GM18870 (cell line): ENCODE results near the gene PTPRJ.

Experiments used
- ATAC-seq: cut with Tn5 transposase; IDR thresholded peaks from one replicate; pipeline ENCODE4 v1.9.1; 2021; ENCODE audit warnings: moderate library complexity; ENCODE audit not compliant: unreplicated experiment

Gene PTPRJ

DNA sequence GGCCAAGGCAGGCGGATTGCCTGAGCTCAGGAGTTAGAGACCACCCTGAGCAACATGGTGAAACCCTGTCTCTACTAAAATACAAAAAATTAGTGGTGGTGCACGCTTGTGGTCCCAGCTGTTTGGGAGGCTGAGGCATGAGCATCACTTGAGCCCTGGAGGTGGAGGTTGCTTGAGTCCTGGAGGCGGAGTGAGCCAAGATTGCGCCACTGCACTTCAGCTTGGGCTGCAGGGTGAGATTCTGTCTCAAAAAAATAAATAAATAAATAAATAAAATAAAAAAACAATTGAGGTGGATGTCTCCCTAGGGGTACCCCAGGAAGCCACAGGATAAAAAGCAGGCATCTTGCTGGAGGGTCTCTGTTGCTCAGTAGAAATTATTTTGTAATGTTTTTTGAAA is 14.1 kb downstream of the PTPRJ start:
- no peak for ATAC-seq

DNA sequence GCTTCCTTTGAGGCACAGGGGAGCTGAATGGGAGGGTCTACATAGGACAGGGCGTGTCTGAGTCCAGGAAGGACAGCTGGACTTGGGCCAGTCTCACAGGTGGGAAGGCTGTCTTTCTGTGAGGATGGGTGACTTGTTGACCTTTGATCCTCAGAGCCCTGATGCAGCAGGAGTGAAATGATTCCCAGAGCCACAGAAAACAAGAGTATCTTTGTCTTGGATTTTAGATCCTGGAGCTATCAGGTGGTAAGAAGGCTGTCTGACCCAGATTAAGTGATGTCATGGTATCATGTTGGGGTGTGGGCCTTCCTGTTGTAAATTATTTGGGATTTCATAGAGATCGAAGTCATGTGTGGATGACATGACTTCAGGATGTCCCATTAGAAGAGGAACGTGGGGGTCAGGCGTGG is 15.0 kb downstream of the PTPRJ start:
- no peak for ATAC-seq

DNA sequence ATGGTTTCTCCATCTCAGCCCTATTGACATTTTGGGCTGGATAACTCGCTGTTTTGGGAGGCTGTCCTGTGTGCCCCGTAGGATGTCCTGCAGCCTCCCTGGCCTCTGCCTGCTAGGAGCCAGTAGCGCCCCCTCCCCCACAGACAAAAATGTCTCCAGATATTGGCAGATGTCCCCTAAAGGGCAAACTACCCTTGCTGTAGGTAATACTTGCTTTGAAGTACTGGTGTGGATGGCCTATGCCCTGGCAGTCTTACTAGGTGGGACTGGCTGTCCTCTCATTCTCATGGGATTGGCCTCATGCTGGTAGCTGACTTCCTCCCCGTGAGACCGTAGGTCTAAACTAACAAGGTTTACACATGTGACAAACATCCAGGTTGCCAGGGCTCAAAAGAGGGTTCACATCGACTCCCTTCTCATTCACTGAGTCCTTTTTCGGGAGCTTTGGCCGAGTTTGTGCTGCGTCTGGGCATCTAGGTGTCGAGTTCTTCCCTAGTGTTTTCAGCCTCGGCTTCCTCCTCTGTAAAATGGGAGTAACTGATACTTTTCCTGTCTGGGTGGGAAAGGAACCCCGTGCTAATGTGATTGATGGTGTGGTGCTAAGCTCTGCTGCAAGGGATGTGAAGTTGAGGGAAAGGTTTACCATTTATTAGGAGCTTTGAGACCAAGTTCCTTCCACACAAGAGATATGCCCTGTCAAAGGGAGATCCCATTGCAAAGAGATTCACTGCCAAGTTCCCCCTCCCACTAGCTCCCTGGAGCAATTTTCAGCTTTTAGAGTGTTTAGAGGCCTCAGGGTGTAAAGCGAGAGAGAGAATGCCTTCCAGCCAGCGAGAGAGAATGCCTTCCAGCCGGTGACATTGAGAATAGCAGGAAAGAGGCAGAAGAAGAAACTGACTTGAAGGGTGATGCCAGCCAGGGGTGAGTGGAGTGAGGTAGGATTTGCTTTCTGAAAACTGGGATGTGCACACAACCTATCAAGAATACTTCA is 17.0 kb downstream of the PTPRJ start:
- no peak for ATAC-seq

DNA sequence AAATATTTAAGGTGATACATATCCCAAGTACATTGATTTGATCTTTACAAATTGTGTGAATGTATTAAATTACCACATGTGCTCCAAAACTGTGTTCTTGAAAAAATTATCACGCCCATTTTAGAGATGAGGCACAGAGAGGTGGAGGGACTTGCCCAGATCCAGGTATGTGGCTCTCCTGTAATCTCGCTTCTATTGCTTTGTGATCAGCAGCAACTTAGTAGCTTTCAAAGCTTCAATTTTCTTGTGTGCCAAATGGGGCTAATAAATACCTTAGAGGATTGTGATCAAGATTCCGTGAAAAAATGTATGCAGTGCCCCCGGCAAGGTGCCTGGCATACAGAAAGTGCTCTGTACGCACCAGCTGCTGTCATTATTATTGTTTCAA is 18.0 kb downstream of the PTPRJ start:
- no peak for ATAC-seq

DNA sequence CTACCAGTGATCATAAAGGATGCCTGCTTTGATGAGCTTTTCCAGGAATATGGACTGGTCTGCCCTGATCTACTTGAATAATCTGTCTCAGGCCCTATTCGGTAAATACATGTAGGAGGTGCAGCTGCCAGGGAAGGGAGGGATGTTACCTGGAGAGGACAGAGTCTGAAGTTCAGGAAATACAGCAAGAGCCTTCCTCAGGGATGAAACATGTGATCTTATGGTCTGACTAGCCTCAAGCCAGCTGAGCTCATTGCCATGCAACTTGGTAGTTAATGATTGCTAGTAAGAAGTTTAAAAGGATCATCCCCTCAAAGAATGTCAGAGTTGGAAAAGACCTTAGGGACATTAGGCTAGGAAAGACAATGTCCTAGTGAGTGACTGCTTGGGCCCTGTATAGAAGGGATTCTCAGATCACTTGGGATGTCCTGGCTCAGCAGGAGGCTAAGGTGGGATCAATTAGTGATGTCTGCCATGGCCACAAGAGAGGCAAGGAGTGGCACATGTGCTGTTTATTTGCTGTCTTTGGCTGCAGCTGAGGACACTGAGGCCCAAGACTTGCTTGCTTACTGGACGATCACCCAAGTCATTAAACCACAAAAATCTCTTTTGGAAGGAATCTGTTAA is 18.5 kb downstream of the PTPRJ start:
- no peak for ATAC-seq

DNA sequence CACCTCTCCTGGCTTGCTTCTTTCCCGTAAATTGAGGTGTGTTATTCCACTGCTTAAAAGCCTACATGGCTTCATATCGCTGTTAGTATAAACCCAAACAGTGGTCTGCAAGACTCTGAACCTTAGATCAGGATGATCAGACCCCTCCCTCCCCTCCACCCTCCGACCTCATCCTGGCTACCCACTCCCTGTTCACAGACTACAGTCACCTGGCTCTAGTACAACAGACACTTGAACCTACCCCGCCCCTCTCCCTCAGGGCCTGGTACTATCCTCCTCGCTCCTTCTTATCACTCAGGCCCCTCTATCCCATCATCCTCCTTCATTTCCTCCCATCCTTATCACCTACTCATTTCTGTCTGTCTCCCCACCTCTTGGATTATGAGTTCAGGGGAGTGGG is 20.1 kb downstream of the PTPRJ start:
- no peak for ATAC-seq

DNA sequence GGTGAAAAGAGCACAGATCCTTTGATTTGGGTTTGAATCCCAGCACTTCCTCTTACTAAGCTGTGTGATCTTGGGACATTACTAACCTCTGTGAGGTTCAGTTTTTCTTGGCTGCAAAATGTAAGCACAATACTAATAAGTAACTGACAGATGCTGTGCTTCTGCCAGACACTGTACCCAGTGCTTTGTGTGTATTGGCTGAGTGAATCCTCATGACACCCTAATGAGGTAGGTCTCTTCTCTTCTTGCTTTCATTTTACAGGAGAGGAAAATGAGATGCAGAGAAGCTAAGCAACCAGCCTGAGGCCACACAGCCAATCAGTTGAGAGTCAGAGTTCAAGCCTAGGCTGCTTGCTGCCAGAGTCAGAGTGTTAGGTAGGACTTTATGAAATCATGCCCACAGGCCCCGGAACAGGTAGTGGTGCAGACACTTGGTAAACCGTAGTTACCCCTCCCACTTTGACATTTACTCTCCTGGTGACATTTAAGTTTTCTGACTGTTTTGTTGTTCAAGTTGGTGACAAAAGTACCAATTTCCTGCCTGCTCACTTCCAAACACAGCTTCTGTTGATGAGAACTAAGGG is 21.2 kb downstream of the PTPRJ start:
- ATAC-seq, result peak; percentile 80

DNA sequence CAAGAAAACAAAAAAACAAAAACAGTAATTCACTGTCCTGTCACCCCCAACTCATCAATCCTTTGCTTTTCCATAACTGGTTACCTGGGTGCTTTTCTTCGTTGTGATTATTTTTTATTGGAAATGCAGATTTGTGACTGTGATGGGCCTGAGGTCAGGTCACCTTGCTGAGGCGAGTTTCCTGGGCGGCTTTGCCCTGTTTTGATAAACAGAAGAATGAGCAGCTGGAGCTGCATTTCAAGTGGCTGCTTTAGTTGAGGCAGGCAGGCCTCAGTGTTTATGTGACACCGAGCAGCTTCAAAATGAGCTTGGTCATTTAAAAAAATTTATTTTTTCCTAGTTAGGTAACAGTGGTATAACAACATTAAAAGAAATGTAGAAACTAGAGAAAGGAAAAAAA is 22.2 kb downstream of the PTPRJ start:
- ATAC-seq, result no peak

DNA sequence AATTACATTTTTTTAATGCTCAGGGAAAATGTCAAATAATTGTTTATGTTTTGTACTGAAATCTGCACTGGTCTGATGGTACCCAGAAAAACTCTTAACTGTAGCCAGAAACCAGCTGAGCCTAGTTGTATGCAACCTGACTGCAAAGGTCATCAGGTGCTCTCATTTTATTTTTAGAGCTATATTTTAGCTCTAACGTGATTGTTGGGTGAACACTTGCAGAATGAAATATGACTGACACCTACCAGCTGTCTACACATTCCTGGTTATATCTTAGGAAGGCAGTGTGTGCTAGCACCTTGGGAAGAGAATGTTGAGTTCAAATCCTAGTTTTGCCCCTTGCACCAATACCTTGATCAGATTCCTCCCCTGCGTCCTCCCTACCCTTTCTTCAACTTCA is 23.6 kb downstream of the PTPRJ start:
- ATAC-seq, result no peak

DNA sequence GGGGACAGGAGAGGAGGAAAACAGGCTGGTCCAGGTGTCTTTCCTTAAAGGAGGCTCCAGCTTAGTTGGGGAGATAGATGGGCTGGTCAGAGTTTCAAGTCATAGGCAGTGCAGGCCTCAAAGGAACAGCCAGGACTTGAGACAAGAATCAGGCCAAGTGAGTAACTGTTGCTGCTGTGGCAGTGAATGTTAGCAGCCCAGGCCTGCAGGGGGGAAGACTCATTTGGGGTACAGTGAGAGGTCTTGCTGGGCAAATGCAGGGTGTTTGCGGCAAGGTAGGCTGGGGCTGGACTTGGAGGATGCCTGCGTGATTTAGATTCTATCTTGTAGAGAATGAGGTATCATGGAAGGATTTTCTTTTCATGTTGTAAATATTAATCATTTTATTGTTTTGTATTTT is 24.1 kb downstream of the PTPRJ start:
- ATAC-seq, result no peak

DNA sequence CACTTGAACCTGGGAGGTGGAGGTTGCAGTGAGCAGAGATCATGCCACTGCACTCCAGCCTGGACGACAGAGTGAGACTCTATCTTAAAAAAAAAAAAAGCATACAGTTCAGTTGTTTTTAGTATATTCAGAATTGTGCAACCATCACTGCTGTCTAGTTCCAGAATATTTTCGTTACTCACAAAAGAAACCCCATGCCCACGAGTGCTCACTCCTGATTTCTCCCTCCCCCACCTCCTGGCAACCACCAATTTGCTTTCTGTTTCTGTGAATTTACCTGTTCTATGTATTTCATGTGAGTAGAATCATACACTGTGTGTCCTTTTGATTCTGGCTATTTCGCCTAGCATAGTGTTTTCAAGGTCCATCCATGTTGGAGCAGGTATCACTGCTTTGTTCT is 24.8 kb downstream of the PTPRJ start:
- no peak for ATAC-seq

DNA sequence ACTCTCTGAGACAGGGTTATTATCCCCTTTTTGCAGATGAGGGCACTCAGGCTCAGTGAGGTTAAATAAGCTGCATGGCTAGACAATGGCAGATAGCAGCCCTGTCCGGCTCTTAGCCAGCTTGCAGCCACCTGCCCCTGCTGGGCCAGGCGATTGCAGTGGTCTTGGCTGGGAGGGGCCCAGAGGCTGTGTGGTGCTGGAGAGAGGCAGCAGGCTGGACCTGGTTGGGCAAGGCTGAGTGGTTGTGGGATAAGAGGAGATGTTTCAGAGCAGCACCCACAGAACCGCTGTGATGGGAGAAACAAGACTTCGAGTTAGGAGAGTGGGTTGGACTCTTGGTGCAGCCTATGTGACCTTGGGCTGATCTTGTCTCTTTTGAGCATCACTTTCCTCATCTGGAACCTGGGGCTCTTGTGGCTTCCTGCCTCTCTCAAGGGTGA is 25.5 kb downstream of the PTPRJ start:
- ATAC-seq, result no peak

DNA sequence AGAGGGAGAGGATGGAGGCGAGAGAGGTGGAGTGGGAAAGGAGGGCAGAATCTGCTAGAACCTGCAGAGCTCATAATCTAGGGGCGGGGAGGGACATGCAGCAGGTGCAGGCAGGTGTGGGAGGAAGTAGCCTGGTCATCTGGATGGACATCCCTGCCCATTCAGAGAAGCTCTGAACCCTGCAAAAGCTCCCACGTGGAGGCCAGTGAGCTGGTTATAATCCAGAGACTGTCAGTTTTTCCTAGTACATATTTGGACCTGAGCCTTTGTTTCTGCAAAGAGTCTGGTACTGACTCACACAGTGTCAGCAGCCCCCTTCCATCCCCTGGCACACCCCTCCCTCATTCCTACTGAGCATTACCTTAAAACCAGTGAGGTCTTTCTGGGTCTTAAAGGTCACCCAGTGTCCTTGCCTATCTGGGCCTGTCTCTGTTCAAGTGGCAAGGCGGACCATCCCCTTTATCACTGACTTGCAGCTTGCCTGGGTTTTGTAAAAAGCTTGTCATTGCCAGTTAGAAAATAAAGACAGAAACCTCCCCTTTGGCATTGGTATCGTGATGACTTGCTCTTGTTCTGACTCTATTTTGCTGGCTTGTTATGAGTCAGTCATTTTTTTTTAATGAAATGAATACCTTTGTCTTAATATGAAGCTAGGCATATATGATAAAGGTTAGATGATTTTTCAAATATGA is 26.1 kb downstream of the PTPRJ start:
- ATAC-seq, result peak; percentile 79

DNA sequence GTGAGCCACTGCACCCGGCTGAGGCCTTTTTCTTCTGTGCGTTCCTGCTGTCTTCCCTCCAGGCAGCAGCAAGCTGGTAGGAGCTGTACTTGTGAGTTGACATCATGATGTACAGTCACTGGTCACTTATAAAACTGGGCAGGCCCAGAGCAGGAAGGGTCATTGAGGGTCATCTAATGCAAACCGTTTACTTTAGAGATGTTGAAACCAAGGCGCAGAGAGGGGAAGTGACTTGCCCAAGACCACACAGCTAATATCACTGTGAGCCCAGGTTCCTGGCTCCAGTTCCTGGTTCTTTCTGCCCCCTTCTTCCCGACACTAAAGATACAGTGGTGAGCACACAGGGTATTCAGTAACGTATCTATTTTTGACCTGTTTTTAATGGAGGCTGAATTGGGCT is 27.3 kb downstream of the PTPRJ start:
- ATAC-seq, result no peak

DNA sequence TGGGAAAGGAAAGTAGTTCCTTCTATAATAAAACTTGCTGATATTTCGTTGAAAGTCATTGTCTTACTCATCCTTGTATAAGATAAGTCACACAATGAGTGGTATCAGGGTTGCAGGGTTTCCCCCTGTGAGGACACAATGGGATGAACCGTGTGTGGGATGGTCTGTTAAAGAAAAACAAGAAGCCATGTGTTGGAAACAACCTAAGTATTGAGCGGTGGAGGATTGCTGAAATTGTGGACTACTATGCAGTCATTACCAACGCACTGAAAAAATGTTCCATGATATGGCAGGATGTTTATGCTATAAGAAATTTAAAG is 28.6 kb downstream of the PTPRJ start:
- peak; percentile 45 for ATAC-seq

DNA sequence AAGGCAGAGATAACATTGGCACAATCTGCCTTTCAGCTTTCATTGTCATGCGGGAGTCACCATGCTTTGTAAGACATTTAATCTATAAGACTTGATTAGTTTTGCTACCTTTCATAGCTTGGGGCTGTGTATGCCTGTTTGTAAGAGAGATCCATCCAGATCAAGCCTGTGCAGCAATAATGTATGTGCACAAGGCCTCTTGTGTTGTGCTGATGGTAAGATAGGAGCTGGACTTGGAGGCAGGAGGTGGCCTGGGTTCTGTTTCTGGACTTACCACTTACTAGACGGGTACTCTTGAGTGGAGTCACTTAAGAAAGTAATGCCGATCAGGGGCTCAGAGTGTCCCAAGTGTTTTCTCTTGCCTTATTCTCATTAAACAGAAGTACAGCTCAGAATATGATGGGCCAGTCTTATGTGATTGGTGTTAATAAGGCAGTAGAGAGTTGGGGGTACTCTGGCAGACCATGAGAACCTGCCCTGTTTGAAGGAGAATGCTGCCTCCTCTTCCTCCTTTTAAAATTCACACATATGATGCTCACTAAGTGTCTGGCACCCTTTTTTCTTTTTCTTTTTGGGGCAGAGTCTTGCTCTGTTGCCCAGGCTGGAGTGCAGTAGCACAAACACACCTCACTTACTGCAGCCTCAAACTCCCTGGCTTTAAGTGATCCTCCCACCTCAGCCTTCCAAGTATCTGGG is 30.9 kb downstream of the PTPRJ start:
- no peak for ATAC-seq

DNA sequence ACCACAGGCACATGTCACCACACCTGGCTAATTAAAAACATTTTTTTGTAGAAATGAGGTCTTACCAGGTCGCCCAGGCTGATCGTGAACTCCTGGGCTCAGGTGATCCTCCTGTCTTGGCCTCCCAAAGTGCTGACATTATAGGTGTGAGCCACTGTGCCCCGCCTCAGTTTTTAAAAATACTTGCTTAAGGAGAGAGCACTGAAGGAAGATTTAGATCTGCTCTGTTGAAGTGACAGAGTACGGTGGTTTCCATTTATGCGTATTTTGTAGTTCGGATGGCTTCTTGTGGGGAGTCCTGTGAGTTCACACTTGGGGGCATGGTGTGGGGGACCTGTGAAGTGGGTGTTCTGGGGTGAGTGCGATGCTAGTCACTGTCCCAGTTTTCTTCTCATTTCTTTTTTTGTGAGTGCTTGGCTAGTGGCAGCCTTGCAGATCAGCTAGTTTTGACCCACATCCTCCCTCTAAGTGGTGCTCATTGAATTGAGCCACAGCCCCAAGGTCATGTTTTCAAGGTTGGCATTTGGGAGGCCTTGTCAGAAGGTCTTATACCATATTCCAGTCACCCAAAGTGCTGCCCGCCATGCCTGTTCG is 31.5 kb downstream of the PTPRJ start:
- ATAC-seq, result no peak

DNA sequence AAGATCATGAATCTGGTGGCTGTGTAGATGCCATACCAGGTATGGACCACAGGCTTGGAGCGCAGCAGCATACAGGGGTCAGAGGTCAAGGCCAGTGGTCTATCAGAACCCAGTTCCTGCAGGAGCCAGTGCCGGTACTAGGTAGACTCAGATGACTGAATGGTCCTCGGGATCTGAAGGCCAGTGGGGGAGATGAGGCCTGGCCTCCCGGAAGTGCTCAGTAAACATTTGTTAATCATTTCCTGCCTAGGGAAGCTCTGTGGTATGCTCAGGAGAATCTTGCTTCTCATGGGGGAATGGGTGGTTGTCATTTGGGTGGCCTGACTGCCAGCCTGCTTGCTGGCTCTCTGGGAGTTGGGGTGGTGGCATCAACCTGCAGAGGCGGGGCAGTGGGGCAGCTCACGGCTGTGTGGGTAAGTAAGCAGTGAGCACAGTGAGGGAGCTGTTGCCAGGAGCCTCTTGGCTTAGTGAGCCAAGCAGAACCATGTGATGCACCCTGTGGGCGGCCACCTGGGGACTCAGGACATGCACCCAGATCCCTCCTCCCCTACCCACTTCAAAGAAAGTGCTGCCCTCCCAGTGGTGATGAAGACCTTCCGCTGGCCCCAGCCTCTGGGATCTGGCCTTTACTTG is 33.0 kb downstream of the PTPRJ start:
- peak; percentile 59 for ATAC-seq

DNA sequence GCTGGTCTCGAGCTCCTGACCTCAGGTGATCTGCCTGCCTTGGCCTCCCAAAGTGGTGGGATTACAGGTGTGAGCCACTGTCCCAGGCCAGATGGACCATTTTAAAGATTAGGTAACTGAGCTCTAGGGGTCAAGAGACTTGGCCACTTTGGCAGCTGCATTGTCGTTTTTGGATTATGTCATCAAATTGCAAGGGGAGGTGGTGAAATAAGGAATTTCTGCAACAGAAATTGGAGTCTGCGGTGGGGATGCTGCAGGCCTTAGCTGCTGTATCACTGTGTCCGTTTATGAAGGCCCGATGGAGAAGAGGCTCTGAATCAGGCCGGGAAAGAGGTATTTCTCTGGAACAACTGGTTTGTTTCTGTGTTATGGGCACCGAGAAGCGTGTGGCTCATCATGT is 34.6 kb downstream of the PTPRJ start:
- no peak for ATAC-seq
